ENCODE measurements around the gene SHISA5.

GRCh38 chr3:48516571-48516970 is 12.6 kb upstream of the SHISA5 start:
- TF ChIP-seq CTCF (conservative IDR thresholded peaks at IDR 0.05; ENCODE audit: low read depth in 2 of 2), result no peak
- no peak for TF ChIP-seq ZNF331 (CRISPR knock-in tag; IDR thresholded peaks at IDR 0.05; ENCODE audit: low read depth)
- no peak for TF ChIP-seq CREB1 (CRISPR knock-in tag; IDR thresholded peaks at IDR 0.05; ENCODE audit: low read depth)
- no peak for TF ChIP-seq ETS1 (IDR thresholded peaks at IDR 0.05)
- no peak for TF ChIP-seq ZNF114 (CRISPR knock-in tag; IDR thresholded peaks at IDR 0.05)
- TF ChIP-seq POLR2AphosphoS5 (IDR thresholded peaks at IDR 0.05; ENCODE audit: low read depth), result no peak
- TF ChIP-seq JUNB (IDR thresholded peaks at IDR 0.05; ENCODE audit: unreplicated experiment), result no peak
- TF ChIP-seq EZH2 (IDR thresholded peaks at IDR 0.05; ENCODE audit: low read depth, unreplicated experiment), result no peak
- no peak for TF ChIP-seq EZH2phosphoT487 (IDR thresholded peaks at IDR 0.05; ENCODE audit: unreplicated experiment)

All from GM23338 (cell line).